ENCODE results near the gene UROC1.

UROC1 gene

GRCh38 chr3:126497956-126498355 lies 19.6 kb downstream of the UROC1 start:
- in situ Hi-C loops (cut with MboI; ENCODE audit: low sequenced_read_pairs), result no loop called here

- in situ Hi-C loops (cut with MboI; ENCODE audit: low sequenced_read_pairs), result no loop called here
Observed at GRCh38 chr3:126496894-126497850, 20.4 kb downstream of the UROC1 start.

GRCh38 chr3:126495786-126496185 lies 21.8 kb downstream of the UROC1 start:
- in situ Hi-C loops (cut with MboI; ENCODE audit: low sequenced_read_pairs), result no loop called here

GRCh38 chr3:126494970-126495230 lies 22.7 kb downstream of the UROC1 start:
- in situ Hi-C loops (cut with MboI; ENCODE audit: low sequenced_read_pairs), result no loop called here

GRCh38 chr3:126494204-126494969 lies 23.2 kb downstream of the UROC1 start:
- in situ Hi-C loops (cut with MboI; ENCODE audit: low sequenced_read_pairs), result no loop called here

- in situ Hi-C loops (cut with MboI; ENCODE audit: low sequenced_read_pairs), result no loop called here
Observed at GRCh38 chr3:126493739-126494138, 23.8 kb downstream of the UROC1 start.

GRCh38 chr3:126493051-126493450 lies 24.5 kb downstream of the UROC1 start:
- in situ Hi-C loops (cut with MboI; ENCODE audit: low sequenced_read_pairs), result no loop called here

GRCh38 chr3:126491221-126492013 lies 26.2 kb downstream of the UROC1 start:
- in situ Hi-C loops (cut with MboI; ENCODE audit: low sequenced_read_pairs), result no loop called here

GRCh38 chr3:126490619-126491018 lies 27.0 kb downstream of the UROC1 start:
- in situ Hi-C loops (cut with MboI; ENCODE audit: low sequenced_read_pairs), result no loop called here

- in situ Hi-C loops (cut with MboI; ENCODE audit: low sequenced_read_pairs), result no loop called here
Observed at GRCh38 chr3:126488886-126489569, 28.5 kb downstream of the UROC1 start.

- in situ Hi-C loops (cut with MboI; ENCODE audit: low sequenced_read_pairs), result no loop called here
Observed at GRCh38 chr3:126488185-126488584, 29.4 kb downstream of the UROC1 start.

GRCh38 chr3:126487151-126487771 lies 30.3 kb downstream of the UROC1 start:
- in situ Hi-C loops (cut with MboI; ENCODE audit: low sequenced_read_pairs), result no loop called here

- in situ Hi-C loops (cut with MboI; ENCODE audit: low sequenced_read_pairs), result no loop called here
Observed at GRCh38 chr3:126486360-126486847, 31.2 kb downstream of the UROC1 start.

- in situ Hi-C loops (cut with MboI; ENCODE audit: low sequenced_read_pairs), result no loop called here
Observed at GRCh38 chr3:126485956-126486355, 31.6 kb downstream of the UROC1 start.

GRCh38 chr3:126485176-126485897 lies 32.2 kb downstream of the UROC1 start:
- in situ Hi-C loops (cut with MboI; ENCODE audit: low sequenced_read_pairs), result no loop called here

- in situ Hi-C loops (cut with MboI; ENCODE audit: low sequenced_read_pairs), result no loop called here
Observed at GRCh38 chr3:126484662-126485061, 32.9 kb downstream of the UROC1 start.

- in situ Hi-C loops (cut with MboI; ENCODE audit: low sequenced_read_pairs), result no loop called here
Observed at GRCh38 chr3:126484148-126484547, 33.4 kb downstream of the UROC1 start.

GRCh38 chr3:126483321-126483761 lies 34.2 kb downstream of the UROC1 start:
- in situ Hi-C loops (cut with MboI; ENCODE audit: low sequenced_read_pairs), result no loop called here

GRCh38 chr3:126482503-126483255 lies 34.9 kb downstream of the UROC1 start:
- in situ Hi-C loops (cut with MboI; ENCODE audit: low sequenced_read_pairs), result no loop called here

All from HL-60/S4 treated with phorbol 12-myristate 13-acetate at 8.2 ng/mL for 4 days and 3 days (cell line).